T follicular helper cell (primary cell): ENCODE measurements around the gene TARP.
"Not testable (repeated sequence)": the region's sequence is repeated elsewhere in the genome, so short reads cannot be mapped to it uniquely, and the experiment has no call there.

Experiments
- DNase-seq: peaks from one replicate; pipeline ENCODE4 v3.0.0-alpha.2; 2020; ENCODE audit warnings: low read depth

The TARP gene

GRCh38 chr7:38262026-38262425, 11.4 kb downstream of the TARP start:
- not testable (repeated sequence) for DNase-seq

GRCh38 chr7:38261601-38262000, 11.8 kb downstream of the TARP start:
- DNase-seq, result not testable (repeated sequence)

GRCh38 chr7:38259157-38259556, 14.3 kb downstream of the TARP start:
- not testable (repeated sequence) for DNase-seq

- DNase-seq, result no peak
Observed at GRCh38 chr7:38257350-38257677, 16.1 kb downstream of the TARP start.

- DNase-seq, result not testable (repeated sequence)
Observed at GRCh38 chr7:38249849-38250248, 23.6 kb downstream of the TARP start.

- no peak for DNase-seq
Observed at GRCh38 chr7:38248069-38248567, 25.3 kb downstream of the TARP start.

- no peak for DNase-seq
Observed at GRCh38 chr7:38245409-38245977, 27.9 kb downstream of the TARP start.

GRCh38 chr7:38244516-38244915, 28.9 kb downstream of the TARP start:
- DNase-seq, result no peak

- not testable (repeated sequence) for DNase-seq
Observed at GRCh38 chr7:38243345-38243744, 30.1 kb downstream of the TARP start.

GRCh38 chr7:38242814-38243213, 30.6 kb downstream of the TARP start:
- no peak for DNase-seq

GRCh38 chr7:38241071-38241470, 32.4 kb downstream of the TARP start:
- no peak for DNase-seq

- DNase-seq, result not testable (repeated sequence)
Observed at GRCh38 chr7:38239129-38239528, 34.3 kb downstream of the TARP start.

GRCh38 chr7:38235606-38236005, 37.8 kb downstream of the TARP start:
- no peak for DNase-seq

GRCh38 chr7:38234759-38235158, 38.7 kb downstream of the TARP start:
- not testable (repeated sequence) for DNase-seq

- peak; percentile 18 for DNase-seq
Observed at GRCh38 chr7:38232502-38233366, 40.7 kb downstream of the TARP start.

- DNase-seq, result no peak
Observed at GRCh38 chr7:38229884-38230642, 43.4 kb downstream of the TARP start.

GRCh38 chr7:38229386-38229785, 44.0 kb downstream of the TARP start:
- DNase-seq, result no peak

- no peak for DNase-seq
Observed at GRCh38 chr7:38224392-38224791, 49.0 kb downstream of the TARP start.

- DNase-seq, result no peak
Observed at GRCh38 chr7:38223306-38223705, 50.1 kb downstream of the TARP start.

GRCh38 chr7:38222481-38223096, 50.8 kb downstream of the TARP start:
- DNase-seq, result no peak

GRCh38 chr7:38220452-38220851, 53.0 kb downstream of the TARP start:
- no peak for DNase-seq

- DNase-seq, result no peak
Observed at GRCh38 chr7:38217672-38218071, 55.8 kb downstream of the TARP start.
